Right lobe of liver (tissue), 4 donors: ENCODE results near the gene PRRX2.

Source experiments
- POLR2A ChIP-seq: fragments of 450-650 bp; IDR thresholded peaks from one replicate; pipeline ENCODE4 v1.6.1; 2017; ENCODE audit warnings: antibody characterized with exemption, mild to moderate bottlenecking
- TF ChIP-seq, protein P1 (sequence below), 4 donors: fragments of 200-600 bp in 3 of 4; fragments of 450-650 bp in 1 of 4; IDR thresholded peaks; one replicate each; pipeline versions ENCODE4 v1.5.1 to v1.8.0; 2016 to 2022; ENCODE audit warnings: antibody characterized with exemption in 4 of 4, mild to moderate bottlenecking in 2 of 4
- donor health status: DM: no; HTN: no; CAD: no.
- donor health status: DM: no; HTN: no; CAD: no.
- donor health status: DM: no; HTN: yes; CAD: no.

DNA sequence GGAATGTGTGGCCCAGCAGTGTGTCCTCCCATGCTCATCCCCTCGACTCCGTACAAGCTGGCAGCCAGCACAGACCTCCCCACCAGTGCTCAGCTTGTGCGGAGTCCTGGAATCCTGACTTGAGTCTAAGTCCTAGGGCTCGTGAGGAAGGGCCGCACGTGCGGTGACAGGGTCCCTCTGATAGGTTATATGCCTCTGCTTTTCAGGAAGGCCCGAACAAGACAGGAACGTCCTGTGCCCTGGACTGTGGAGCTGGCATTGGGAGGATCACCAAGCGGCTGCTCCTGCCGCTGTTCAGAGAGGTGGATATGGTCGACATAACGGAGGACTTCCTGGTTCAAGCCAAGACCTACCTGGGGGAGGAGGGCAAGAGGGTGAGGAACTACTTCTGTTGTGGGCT is 31.6 kb upstream of the PRRX2 start:
- TF ChIP-seq, protein P1, sequence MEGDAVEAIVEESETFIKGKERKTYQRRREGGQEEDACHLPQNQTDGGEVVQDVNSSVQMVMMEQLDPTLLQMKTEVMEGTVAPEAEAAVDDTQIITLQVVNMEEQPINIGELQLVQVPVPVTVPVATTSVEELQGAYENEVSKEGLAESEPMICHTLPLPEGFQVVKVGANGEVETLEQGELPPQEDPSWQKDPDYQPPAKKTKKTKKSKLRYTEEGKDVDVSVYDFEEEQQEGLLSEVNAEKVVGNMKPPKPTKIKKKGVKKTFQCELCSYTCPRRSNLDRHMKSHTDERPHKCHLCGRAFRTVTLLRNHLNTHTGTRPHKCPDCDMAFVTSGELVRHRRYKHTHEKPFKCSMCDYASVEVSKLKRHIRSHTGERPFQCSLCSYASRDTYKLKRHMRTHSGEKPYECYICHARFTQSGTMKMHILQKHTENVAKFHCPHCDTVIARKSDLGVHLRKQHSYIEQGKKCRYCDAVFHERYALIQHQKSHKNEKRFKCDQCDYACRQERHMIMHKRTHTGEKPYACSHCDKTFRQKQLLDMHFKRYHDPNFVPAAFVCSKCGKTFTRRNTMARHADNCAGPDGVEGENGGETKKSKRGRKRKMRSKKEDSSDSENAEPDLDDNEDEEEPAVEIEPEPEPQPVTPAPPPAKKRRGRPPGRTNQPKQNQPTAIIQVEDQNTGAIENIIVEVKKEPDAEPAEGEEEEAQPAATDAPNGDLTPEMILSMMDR (IDR thresholded peaks at IDR 0.05) = no peak
- TF ChIP-seq POLR2A = no peak
